Renal pelvis (tissue), 12 donors: ENCODE results near the gene HSPB7. TPM values are rescaled to one million over a fixed set of nuclear protein-coding genes. Genes with fewer than 3 reads are reported as not detected.
"Not testable (repeated sequence)": the region's sequence is repeated elsewhere in the genome, so short reads cannot be mapped to it uniquely, and the experiment has no call there.

Source experiments
- DNase-seq: peaks from one replicate; pipeline ENCODE4 v3.0.0-alpha.2; 2013
- long read RNA-seq, 16 experiments: transcript quantifications; one replicate each; lab custom pipeline, GENCODE V29; 2026
- polyA plus RNA-seq, 3 donors: library from polyadenylated mRNA; unstranded; fragments of 120-200 nt; gene quantifications; one replicate each; pipeline ENCODE4 v1.2.1, GENCODE V29; 2013; ENCODE audit not compliant: insufficient read length in 3 of 3

HSPB7 gene
- 1 to 10 TPM; 3.0 to 6.1 (median 4.9) TPM for polyA plus RNA-seq
- long read RNA-seq, donor 1, partial matches to known transcripts, result 0 of 1 reads
- long read RNA-seq, donor 1, other reads (novel, unspliced or antisense), result 0 of 1 reads
- long read RNA-seq, donor 2, partial matches to known transcripts, result 0 of 1 reads
- long read RNA-seq, donor 2, other reads (novel, unspliced or antisense), result 0 of 1 reads
- long read RNA-seq, donor 3, result 0 reads
- long read RNA-seq, donor 4, partial matches to known transcripts, result 16 of 26 reads
- long read RNA-seq, donor 4, other reads (novel, unspliced or antisense), result 9 of 26 reads
- long read RNA-seq, donor 5, result 0 reads
- long read RNA-seq, donor 6, partial matches to known transcripts, result 7 of 7 reads
- long read RNA-seq, donor 6, other reads (novel, unspliced or antisense), result 0 of 7 reads
- long read RNA-seq, donor 7, partial matches to known transcripts, result 57 of 67 reads
- long read RNA-seq, donor 7, other reads (novel, unspliced or antisense), result 9 of 67 reads
- long read RNA-seq, donor 8, partial matches to known transcripts, result 0 of 1 reads
- long read RNA-seq, donor 8, other reads (novel, unspliced or antisense), result 0 of 1 reads
- long read RNA-seq, donor 9, partial matches to known transcripts, result 30 of 43 reads
- long read RNA-seq, donor 9, other reads (novel, unspliced or antisense), result 10 of 43 reads
- long read RNA-seq, donor 10, partial matches to known transcripts, result 0 of 1 reads
- long read RNA-seq, donor 10, other reads (novel, unspliced or antisense), result 0 of 1 reads
- long read RNA-seq, donor 11, result 0 reads
- long read RNA-seq, donor 12, result 0 reads
- long read RNA-seq, donor 13, partial matches to known transcripts, result 0 of 1 reads
- long read RNA-seq, donor 13, other reads (novel, unspliced or antisense), result 0 of 1 reads
- long read RNA-seq, donor 14, result 0 reads
- long read RNA-seq, donor 15, transcript HSPB7-201 (3 exons, 2,892 nt), result major isoform, 5 of 6 reads
- long read RNA-seq, donor 15, partial matches to known transcripts, result 0 of 6 reads
- long read RNA-seq, donor 15, other reads (novel, unspliced or antisense), result 0 of 6 reads
- long read RNA-seq, donor 16, partial matches to known transcripts, result 20 of 23 reads
- long read RNA-seq, donor 16, other reads (novel, unspliced or antisense), result 0 of 23 reads

GRCh38 chr1:16017461-16018303 lies at the start of gene HSPB7:
TSS of gene HSPB7 (minus strand) at chr1:16018043. CDS start at chr1:16017963, 80 bp downstream.
- DNase-seq, result peak; percentile 27

GRCh38 chr1:16067127-16067768 lies 49.4 kb upstream of the HSPB7 start:
- DNase-seq, result peak; percentile 77

GRCh38 chr1:16066245-16066644 lies 48.4 kb upstream of the HSPB7 start:
- no peak for DNase-seq

GRCh38 chr1:16065269-16065576 lies 47.4 kb upstream of the HSPB7 start:
- no peak for DNase-seq

GRCh38 chr1:16064536-16065268 lies 46.9 kb upstream of the HSPB7 start:
- DNase-seq, result no peak

- DNase-seq, result no peak
Observed at GRCh38 chr1:16063921-16064320, 46.1 kb upstream of the HSPB7 start.

GRCh38 chr1:16063226-16063829 lies 45.5 kb upstream of the HSPB7 start:
- no peak for DNase-seq

- not testable (repeated sequence) for DNase-seq
Observed at GRCh38 chr1:16062687-16063075, 44.8 kb upstream of the HSPB7 start.

GRCh38 chr1:16061989-16062686 lies 44.3 kb upstream of the HSPB7 start:
- DNase-seq, result not testable (repeated sequence)

GRCh38 chr1:16061266-16061665 lies 43.4 kb upstream of the HSPB7 start:
- DNase-seq, result no peak

GRCh38 chr1:16058394-16059120 lies 40.7 kb upstream of the HSPB7 start:
- not testable (repeated sequence) for DNase-seq

- DNase-seq, result not testable (repeated sequence)
Observed at GRCh38 chr1:16057314-16057915, 39.6 kb upstream of the HSPB7 start.

GRCh38 chr1:16056521-16056912 lies 38.7 kb upstream of the HSPB7 start:
- DNase-seq, result not testable (repeated sequence)

- peak; percentile 87 for DNase-seq
Observed at GRCh38 chr1:16055613-16056520, 38.0 kb upstream of the HSPB7 start.

GRCh38 chr1:16054598-16055540 lies 37.0 kb upstream of the HSPB7 start:
- no peak for DNase-seq
